GM19467 (cell line): Measurements from ENCODE around the gene GPR158.

Experiments used
- ATAC-seq: cut with Tn5 transposase; IDR thresholded peaks from one replicate; pipeline ENCODE4 v1.9.1; 2021; ENCODE audit warnings: mild to moderate bottlenecking, moderate library complexity; ENCODE audit not compliant: unreplicated experiment

The GPR158 gene

GRCh38 chr10:25555865-25556264 is 381.1 kb downstream of the GPR158 start:
- no peak for ATAC-seq

GRCh38 chr10:25556457-25556856 is 381.7 kb downstream of the GPR158 start:
- no peak for ATAC-seq

- no peak for ATAC-seq
Observed at GRCh38 chr10:25557136-25557535, 382.3 kb downstream of the GPR158 start.

GRCh38 chr10:25561758-25562157 is 387.0 kb downstream of the GPR158 start:
- ATAC-seq: no peak

GRCh38 chr10:25562547-25562946 is 387.7 kb downstream of the GPR158 start:
- no peak for ATAC-seq

GRCh38 chr10:25564351-25564750 is 389.6 kb downstream of the GPR158 start:
- no peak for ATAC-seq

GRCh38 chr10:25565570-25565969 is 390.8 kb downstream of the GPR158 start:
- ATAC-seq: no peak

GRCh38 chr10:25573316-25573715 is 398.5 kb downstream of the GPR158 start:
- ATAC-seq: no peak

GRCh38 chr10:25575343-25575742 is 400.5 kb downstream of the GPR158 start:
- ATAC-seq: no peak

GRCh38 chr10:25578061-25578460 is 403.3 kb downstream of the GPR158 start:
- ATAC-seq: no peak

GRCh38 chr10:25582961-25583360 is 408.2 kb downstream of the GPR158 start:
- ATAC-seq: no peak

GRCh38 chr10:25600651-25601050 is 425.9 kb downstream of the GPR158 start:
- ATAC-seq: no peak

GRCh38 chr10:25604591-25604990 is 429.8 kb downstream of the GPR158 start:
- ATAC-seq: no peak

GRCh38 chr10:25614652-25615051 is 439.9 kb downstream of the GPR158 start:
- no peak for ATAC-seq

- no peak for ATAC-seq
Observed at GRCh38 chr10:25615926-25616325, 441.1 kb downstream of the GPR158 start.

GRCh38 chr10:25616903-25617592 is 442.2 kb downstream of the GPR158 start:
- ATAC-seq: no peak

- no peak for ATAC-seq
Observed at GRCh38 chr10:25627606-25628005, 452.8 kb downstream of the GPR158 start.

- no peak for ATAC-seq
Observed at GRCh38 chr10:25629333-25629732, 454.5 kb downstream of the GPR158 start.

- ATAC-seq: no peak
Observed at GRCh38 chr10:25631471-25631870, 456.7 kb downstream of the GPR158 start.

- no peak for ATAC-seq
Observed at GRCh38 chr10:25632802-25633201, 458.0 kb downstream of the GPR158 start.

GRCh38 chr10:25633542-25633941 is 458.7 kb downstream of the GPR158 start:
- no peak for ATAC-seq

- ATAC-seq: no peak
Observed at GRCh38 chr10:25639646-25640045, 464.8 kb downstream of the GPR158 start.

GRCh38 chr10:25641595-25641994 is 466.8 kb downstream of the GPR158 start:
- ATAC-seq: no peak
